Activated CD4-positive, alpha-beta T cell treated with anti-CD3 and anti-CD28 coated beads, Interleukin-2, amount 50 U/mL, for 4 hours (primary cell): Measurements from ENCODE around the gene ABCB10.
A peak's percentile ranks its signal among the peaks of the same experiment; 100 is the strongest.
"Not testable (repeated sequence)": the region's sequence is repeated elsewhere in the genome, so short reads cannot be mapped to it uniquely, and the experiment has no call there.

Experiments used
- DNase-seq, 2 experiments: peaks; one replicate each; pipeline ENCODE4 v3.0.0-alpha.2; 2020

ABCB10 gene

GRCh38 chr1:229558460-229559335, at the start of gene ABCB10:
TSS of gene ABCB10 (minus strand) at chr1:229558707. CDS start at chr1:229558652, 55 bp downstream.
- peak; percentile 79 to 82 for DNase-seq

DNA sequence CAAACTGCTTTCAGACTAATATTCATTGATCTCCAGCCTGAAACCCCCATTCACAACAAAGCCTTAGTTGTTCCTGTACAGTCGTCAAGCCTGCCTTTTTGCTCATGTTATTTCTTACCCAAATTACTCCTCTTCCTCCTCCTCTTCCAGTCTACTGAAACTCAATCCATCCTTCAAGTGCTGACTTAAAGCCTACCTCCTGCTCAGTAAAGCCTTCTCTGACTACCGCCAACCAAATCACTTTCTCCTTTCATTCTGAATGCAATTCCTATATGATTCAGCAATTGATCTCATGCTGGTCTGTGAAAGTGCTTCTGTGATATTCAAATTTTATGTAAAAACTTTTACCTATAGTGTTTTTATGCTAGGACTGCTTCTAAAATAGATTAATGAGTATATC, 48.9 kb upstream of the ABCB10 start:
- DNase-seq, result no peak

- no peak for DNase-seq
These were observed 45.0 kb upstream of the ABCB10 start for GRCh38 chr1:229603371-229604005.

- DNase-seq, result no peak
These were observed 41.7 kb upstream of the ABCB10 start for GRCh38 chr1:229600229-229600628.

DNA sequence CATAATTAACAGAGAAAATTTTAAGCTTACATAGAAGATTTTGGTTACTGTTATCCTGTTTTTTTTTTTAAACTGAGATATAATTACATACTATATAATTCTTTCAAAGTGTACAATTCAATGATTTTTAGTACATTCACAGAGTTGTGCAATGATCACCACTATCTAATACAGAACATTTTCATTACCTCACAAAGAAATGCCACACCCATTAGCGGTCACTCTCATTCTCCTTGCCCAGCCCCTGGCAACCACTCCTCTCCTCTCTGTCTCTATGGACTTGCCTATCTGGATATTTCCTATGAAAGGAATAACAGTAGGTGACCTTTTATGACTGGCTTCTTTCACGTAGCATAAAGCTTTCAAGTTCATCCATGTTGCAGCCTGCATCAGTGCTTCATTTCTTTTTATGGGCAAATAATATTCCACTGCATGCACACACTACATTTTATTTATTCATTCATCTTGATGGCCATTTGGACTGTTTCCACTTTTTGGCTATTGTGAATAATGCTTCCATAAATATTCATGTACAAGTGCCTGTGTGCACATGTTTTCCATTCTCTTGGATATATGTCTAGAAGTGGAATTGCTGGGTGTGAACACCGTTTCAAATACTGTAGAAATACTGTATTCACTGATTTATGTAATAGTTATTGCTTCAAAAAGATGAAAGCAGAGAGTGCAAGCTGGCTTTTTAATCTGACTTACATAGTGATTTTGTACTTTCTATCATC, 40.9 kb upstream of the ABCB10 start:
- no peak for DNase-seq

DNA sequence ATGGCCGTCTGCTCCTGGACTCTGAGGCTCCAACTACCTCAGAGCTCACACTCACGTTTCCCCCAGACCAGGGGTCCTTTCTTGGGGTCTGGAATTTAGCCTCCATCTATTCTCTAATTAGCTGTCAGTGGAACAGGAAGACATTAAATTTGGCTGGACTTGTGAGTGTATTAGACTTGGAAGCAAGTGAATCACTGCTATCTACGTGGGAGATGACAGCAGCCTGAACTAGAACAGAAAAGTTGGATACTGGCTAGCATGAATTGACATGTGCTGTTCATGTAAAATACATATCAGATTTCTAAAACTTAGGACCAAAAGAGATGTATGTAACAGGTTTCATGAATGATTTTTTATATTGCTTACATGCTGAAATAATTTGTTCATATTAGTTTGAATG, 39.4 kb upstream of the ABCB10 start:
- no peak for DNase-seq

- no peak for DNase-seq
These were observed 38.6 kb upstream of the ABCB10 start for GRCh38 chr1:229596925-229597699.

- not testable (repeated sequence) for DNase-seq
These were observed 37.4 kb upstream of the ABCB10 start for GRCh38 chr1:229595876-229596275.

- DNase-seq, result no peak
These were observed 35.9 kb upstream of the ABCB10 start for GRCh38 chr1:229594227-229595008.

- DNase-seq, result no peak
These were observed 35.3 kb upstream of the ABCB10 start for GRCh38 chr1:229593800-229594199.

- DNase-seq, result no peak
These were observed 31.6 kb upstream of the ABCB10 start for GRCh38 chr1:229590119-229590518.

GRCh38 chr1:229585338-229585737, 26.8 kb upstream of the ABCB10 start:
- no peak for DNase-seq

DNA sequence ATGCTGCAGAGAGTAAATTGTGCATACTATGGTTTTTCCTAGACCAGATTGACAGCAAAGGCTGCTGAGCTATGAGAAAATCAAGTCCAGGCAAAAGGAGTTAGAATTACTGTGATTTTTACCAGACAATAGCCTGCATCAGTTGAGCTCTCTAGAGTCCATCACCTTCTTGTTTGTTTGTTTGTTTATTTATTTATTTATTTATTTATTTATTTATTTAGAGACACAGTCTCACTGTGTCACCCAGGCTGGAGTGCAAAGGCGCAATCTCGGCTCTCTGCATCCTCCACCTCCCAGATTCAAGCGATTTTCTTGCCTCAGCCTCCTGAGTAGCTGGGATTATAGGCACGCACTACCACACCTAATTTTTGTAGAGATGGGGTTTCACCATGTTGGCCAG, 24.2 kb upstream of the ABCB10 start:
- no peak for DNase-seq

GRCh38 chr1:229582011-229582694, 23.6 kb upstream of the ABCB10 start:
- DNase-seq, result no peak

DNA sequence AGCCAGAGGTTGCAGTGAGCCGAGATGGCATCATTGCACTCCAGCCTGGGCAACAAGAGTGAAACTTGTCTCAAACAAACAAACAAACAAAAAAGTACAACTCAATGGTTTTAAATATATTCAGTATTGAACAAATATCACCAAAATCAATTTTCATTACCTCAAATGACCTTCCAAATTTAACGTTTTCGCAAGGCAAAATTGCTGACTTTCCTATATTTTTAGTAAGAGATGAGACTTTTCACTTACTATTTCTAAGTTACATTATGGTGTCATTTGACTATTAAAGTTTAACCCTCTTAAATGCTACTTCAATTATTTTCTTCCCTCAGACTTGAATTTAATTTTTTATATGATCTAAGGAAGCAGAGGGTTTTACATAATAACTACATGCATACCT, 23.0 kb upstream of the ABCB10 start:
- DNase-seq, result no peak

DNA sequence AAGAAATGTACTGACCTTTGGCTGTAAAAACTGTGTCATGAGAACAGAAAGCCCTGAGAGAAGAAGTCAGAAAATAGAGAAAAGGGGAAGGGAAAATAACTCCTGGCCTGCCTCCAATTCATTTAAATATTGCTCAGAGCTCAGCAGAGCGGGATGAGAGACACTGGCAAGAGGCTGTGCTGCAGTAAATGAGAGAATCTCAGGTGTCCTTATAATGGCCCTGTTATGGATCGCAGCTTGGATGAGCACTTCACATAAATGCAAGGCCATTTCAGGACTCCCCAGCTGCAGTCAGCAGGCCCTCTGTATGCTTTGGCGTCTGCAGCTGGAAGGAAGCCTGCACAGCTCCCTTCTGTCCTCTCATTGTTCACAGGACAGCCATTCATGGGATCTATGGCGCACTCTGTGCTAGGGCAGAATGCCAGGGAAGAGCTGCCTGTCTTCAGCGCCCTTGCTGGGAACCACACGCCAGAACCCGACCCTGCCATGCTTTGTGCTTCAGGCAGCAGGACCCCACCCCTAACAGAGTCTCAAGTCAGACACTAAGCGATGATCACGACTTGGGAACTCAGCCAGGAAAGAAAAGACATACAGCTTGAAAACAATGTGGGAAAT, 20.7 kb upstream of the ABCB10 start:
- no peak for DNase-seq

GRCh38 chr1:229578168-229579058, 19.9 kb upstream of the ABCB10 start:
- no peak for DNase-seq

DNA sequence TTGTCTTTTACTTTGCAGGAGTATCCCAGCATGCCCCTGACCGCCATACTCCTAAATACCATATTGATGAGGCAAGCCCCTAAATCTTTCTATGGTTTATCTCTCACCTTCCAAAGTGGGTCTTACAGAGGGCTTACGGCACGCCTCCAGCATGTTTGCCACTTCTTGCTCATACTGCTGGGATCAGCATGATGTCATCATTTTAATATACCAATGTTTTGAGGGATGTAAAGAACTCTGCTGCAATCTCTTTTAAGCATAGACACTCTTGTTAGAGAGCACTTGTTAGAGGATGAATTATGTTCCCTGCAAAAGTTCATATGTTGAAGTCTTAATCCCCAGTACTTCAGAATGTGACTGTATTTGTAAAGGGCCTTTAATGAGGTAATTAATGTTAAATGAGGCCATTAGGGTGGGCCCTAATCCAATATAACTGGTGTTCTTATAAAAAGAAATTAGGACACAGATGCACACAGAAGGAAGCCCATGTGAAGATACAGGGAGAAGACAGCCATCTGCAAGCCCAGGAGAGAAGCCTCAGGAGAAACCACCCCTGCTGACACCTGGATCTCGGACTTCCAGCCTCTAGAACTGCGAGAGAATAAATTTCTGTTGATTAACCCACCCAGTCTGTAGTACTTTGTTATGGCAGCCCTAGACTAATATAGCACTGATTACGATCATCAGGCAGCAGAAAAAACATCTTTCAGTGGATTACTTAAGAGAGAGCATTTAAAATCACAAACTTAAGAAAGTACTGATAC, 16.4 kb upstream of the ABCB10 start:
- no peak for DNase-seq

DNA sequence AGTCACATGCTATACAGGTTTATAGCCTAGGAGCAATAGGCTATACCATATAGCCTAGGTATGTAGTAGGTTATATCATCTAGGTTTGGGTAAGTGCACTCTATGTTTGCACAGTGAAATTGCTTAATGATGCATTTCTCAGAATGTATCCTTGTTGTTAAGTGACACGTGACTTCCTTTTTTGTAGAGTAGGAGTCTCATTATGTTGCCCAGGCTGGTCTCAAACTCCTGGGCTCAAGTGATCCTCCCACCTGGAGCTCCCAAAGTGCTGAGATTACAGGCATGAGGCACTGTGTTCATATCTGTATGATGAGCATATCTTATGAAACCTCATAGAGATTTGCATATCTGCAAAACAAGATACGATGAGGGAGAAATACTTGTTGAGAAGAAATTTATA, 13.8 kb upstream of the ABCB10 start:
- no peak for DNase-seq
